CD4-positive, alpha-beta T cell (primary cell): ENCODE data around the gene MANEAL. TPM values are rescaled to one million over a fixed set of nuclear protein-coding genes. Genes with fewer than 3 reads are reported as not detected.

ENCODE experiments used
- ATAC-seq: fragments of 200-7000 bp; cut with Tn5 transposase; one replicate; pipeline ENCODE4 v1.10.0; 2022; ENCODE audit warnings: mild to moderate bottlenecking; ENCODE audit not compliant: poor library complexity
- CTCF ChIA-PET: fragments of 350-600 bp; sonication (Branson Sonifier 250); formaldehyde crosslinking; loops from one replicate; lab custom pipeline; 2021; ENCODE audit warnings: antibody characterized with exemption, inconsistent platforms; lab: Charles Lee
- POLR2A ChIA-PET: fragments of 350-600 bp; sonication (Branson Sonifier 250); formaldehyde crosslinking; loops from one replicate; lab custom pipeline; 2021; ENCODE audit warnings: antibody characterized with exemption, inconsistent platforms; lab: Charles Lee
- DNase-seq, 14 experiments: peaks; one replicate each; pipeline ENCODE4 v3.0.0-alpha.2; 2013 to 2020; ENCODE audit warnings: mixed read lengths in 2 of 14
- H3K27ac ChIP-seq, 2 donors: one replicate each; pipeline versions ENCODE4 v1.5.1 to v1.7.0; 2013; ENCODE audit warnings: low read length in 2 of 2, low read depth in 1 of 2, mild to moderate bottlenecking in 1 of 2
- H3K27me3 ChIP-seq, 2 experiments: 1 replicate in 1 of 2; 2 replicates in 1 of 2; pipeline versions ENCODE4 v1.6.1 to v1.7.0; 2013; ENCODE audit warnings: low read length in 2 of 2, control low read depth in 1 of 2, mild to moderate bottlenecking in 1 of 2, moderate library complexity in 1 of 2; ENCODE audit not compliant: insufficient read depth in 2 of 2, control insufficient read depth in 1 of 2
- H3K36me3 ChIP-seq: one replicate; pipeline ENCODE4 v1.6.1; 2013; ENCODE audit warnings: low read length, control low read depth; ENCODE audit not compliant: insufficient read depth
- H3K4me1 ChIP-seq: one replicate; pipeline ENCODE4 v1.6.1; 2013; ENCODE audit warnings: low read length, control low read depth; ENCODE audit not compliant: insufficient read depth
- H3K4me3 ChIP-seq: one replicate; pipeline ENCODE4 v1.5.1; 2013; ENCODE audit warnings: mild to moderate bottlenecking, low read length, moderate library complexity
- H3K9me3 ChIP-seq, 2 experiments: 1 replicate in 1 of 2; 2 replicates in 1 of 2; pipeline versions ENCODE4 v1.6.1 to v1.7.0; 2013; ENCODE audit warnings: low read length in 2 of 2, mild to moderate bottlenecking in 2 of 2, control low read depth in 1 of 2, moderate library complexity in 1 of 2; ENCODE audit not compliant: control insufficient read depth in 1 of 2, insufficient read depth in 1 of 2
- H3K27ac Mint-ChIP-seq: one replicate; pipeline ENCODE4 v1.8.0; 2020; ENCODE audit warnings: mixed read lengths
- H3K27me3 Mint-ChIP-seq: one replicate; pipeline ENCODE4 v1.8.0; 2021; ENCODE audit warnings: mixed read lengths
- H3K36me3 Mint-ChIP-seq: one replicate; pipeline ENCODE4 v1.8.0; 2021; ENCODE audit warnings: low read depth, mixed read lengths
- H3K4me1 Mint-ChIP-seq: one replicate; pipeline ENCODE4 v1.8.0; 2021; ENCODE audit warnings: low read depth, mixed read lengths
- H3K4me3 Mint-ChIP-seq: one replicate; pipeline ENCODE4 v1.8.0; 2020; ENCODE audit warnings: mild to moderate bottlenecking, mixed read lengths
- H3K9me3 Mint-ChIP-seq: one replicate; pipeline ENCODE4 v1.8.0; 2020; ENCODE audit warnings: mixed read lengths
- intact Hi-C, 2 experiments: fragments of 100-400 bp; cut with DNase I in 1 of 2; cut with micrococcal nuclease in 1 of 2; formaldehyde crosslinking; loops; one replicate each; pipeline versions ENCODE4 v1.15.1 to v1.9.0; 2023 to 2025; cut with DNase I, micrococcal nuclease
- total RNA-seq, 174 experiments: library from RNA in 2 of 174; stranded (reverse) in 2 of 174; gene quantifications; one replicate each; pipeline ENCODE4 v1.2.3 and lab custom pipeline; 2021 to 2026
- TF ChIP-seq, protein P1 (sequence below): fragments of 200-600 bp; IDR thresholded peaks from one replicate; pipeline ENCODE4 v1.8.0; 2022; ENCODE audit warnings: antibody characterized with exemption, mild to moderate bottlenecking

MANEAL gene
- total RNA-seq, 2 experiments from 2014 or later: 0.33 to 0.53 TPM

DNA sequence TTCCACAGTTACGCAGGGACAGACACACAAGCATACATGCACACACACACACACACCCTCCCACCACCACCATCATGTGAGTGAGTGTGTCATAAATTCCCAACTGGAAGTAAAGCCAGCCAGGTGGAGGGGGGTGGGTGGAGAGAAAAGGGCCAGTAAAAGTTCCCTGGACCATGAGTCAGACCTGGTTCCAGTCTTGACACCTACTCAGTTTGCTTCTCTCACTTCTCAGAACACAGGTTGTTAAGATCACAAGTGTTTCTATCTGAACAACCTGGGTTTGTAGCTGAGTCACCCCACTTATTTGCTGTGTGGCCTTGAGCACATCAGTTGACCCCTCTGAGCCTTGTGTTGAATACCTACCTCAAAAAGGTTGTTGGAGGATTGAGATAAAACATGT is 38.4 kb upstream of the MANEAL start:
- POLR2A ChIA-PET: no interaction called here
- ATAC-seq: no peak

DNA sequence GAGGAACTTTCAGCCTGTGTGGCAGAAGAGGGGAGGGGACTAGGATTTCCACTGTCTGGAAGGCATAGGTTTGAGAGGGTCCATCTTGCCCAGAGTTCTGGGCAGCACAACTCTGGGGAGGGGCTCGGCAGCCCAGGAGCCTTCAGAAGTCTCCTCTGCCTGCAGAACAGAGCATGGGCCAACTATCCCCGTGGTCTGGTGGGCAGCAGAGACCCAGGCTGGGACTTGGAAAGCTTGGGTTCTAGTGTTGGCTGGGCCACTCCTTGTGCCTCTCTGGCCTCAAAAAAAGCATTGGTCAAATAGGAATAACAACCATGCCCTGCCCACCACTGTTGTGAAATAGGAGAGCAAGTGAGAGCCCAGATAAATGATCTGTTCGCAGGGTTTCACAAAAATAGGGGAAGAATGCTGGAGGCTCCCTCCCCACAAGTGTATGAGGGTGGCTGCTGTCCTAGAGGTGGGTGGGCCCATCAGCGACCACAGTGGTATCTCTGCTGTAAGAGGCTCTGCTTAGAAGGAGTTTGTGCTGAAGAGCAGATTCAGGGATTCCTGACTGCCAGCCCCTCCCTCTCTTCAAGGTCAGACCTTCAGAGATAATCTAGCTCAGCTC is 37.6 kb upstream of the MANEAL start:
- Mint-ChIP-seq H3K27me3 (peaks cover 35% of the 10 kb centered on the region), H3K4me1 (peaks cover 4% of the 10 kb centered on the region), H3K27ac (no peak overlapping the region), H3K4me3 (no peak overlapping the region), H3K36me3 (no peaks in the 10 kb centered on the region), H3K9me3 (no peaks in the 10 kb centered on the region)
- ChIA-PET CTCF (no interaction called here), POLR2A (no interaction called here)
- Histone ChIP-seq H3K27me3 (peaks cover 32 to 68% of the 10 kb centered on the region in 2 experiments), H3K4me1 (peaks cover 12% of the 10 kb centered on the region), H3K27ac (no peak overlapping the region), H3K4me3 (no peak overlapping the region), H3K36me3 (no peaks in the 10 kb centered on the region), H3K9me3 (peaks cover 0 to 12% of the 10 kb centered on the region in 2 experiments)
- TF ChIP-seq, protein P1, sequence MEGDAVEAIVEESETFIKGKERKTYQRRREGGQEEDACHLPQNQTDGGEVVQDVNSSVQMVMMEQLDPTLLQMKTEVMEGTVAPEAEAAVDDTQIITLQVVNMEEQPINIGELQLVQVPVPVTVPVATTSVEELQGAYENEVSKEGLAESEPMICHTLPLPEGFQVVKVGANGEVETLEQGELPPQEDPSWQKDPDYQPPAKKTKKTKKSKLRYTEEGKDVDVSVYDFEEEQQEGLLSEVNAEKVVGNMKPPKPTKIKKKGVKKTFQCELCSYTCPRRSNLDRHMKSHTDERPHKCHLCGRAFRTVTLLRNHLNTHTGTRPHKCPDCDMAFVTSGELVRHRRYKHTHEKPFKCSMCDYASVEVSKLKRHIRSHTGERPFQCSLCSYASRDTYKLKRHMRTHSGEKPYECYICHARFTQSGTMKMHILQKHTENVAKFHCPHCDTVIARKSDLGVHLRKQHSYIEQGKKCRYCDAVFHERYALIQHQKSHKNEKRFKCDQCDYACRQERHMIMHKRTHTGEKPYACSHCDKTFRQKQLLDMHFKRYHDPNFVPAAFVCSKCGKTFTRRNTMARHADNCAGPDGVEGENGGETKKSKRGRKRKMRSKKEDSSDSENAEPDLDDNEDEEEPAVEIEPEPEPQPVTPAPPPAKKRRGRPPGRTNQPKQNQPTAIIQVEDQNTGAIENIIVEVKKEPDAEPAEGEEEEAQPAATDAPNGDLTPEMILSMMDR: no peak
- DNase-seq: no peak
- intact Hi-C loops: no loop called here
- no peak for ATAC-seq

More for the DNA sequence above, 38.4 kb upstream of the MANEAL start:
- Mint-ChIP-seq H3K27me3 (peaks cover 38% of the 10 kb centered on the region), H3K4me1 (peaks cover 4% of the 10 kb centered on the region), H3K9me3 (no peaks in the 10 kb centered on the region), H3K36me3 (no peaks in the 10 kb centered on the region), H3K4me3 (no peak overlapping the region), H3K27ac (no peak overlapping the region)
- TF ChIP-seq, protein P1: no peak
- Histone ChIP-seq H3K27me3 (peaks cover 36 to 72% of the 10 kb centered on the region in 2 experiments), H3K36me3 (no peaks in the 10 kb centered on the region), H3K4me3 (no peak overlapping the region), H3K9me3 (peaks cover 0 to 12% of the 10 kb centered on the region in 2 experiments), H3K4me1 (peaks cover 12% of the 10 kb centered on the region), H3K27ac (no peak overlapping the region)
- intact Hi-C loops: no loop called here
- DNase-seq: no peak
- CTCF ChIA-PET: no interaction called here

DNA sequence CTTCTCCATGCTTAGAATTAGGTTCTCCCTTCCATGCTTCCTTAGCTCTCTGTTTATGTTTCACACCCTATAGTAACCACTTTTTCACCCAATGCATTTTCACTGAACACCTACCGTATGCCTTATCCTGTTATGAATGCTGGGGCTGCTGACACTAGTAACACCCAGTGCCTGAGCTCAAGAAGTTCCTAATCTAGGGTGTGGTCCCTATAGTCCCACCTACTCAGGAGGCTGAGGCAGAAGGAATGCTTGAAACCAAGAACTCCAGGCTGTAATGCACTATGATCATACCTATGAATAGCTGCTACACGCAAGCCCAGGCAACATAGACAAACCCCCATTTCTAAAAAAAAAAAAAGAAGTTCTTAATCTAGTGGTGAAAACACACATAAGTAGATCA is 34.2 kb upstream of the MANEAL start:
- Mint-ChIP-seq H3K36me3 (no peaks in the 10 kb centered on the region), H3K9me3 (no peaks in the 10 kb centered on the region), H3K27me3 (peaks cover 45% of the 10 kb centered on the region), H3K4me1 (no peaks in the 10 kb centered on the region), H3K27ac (no peak overlapping the region), H3K4me3 (no peak overlapping the region)
- CTCF ChIA-PET: no interaction called here
- Histone ChIP-seq H3K4me1 (no peaks in the 10 kb centered on the region), H3K36me3 (no peaks in the 10 kb centered on the region), H3K4me3 (no peak overlapping the region), H3K9me3 (peaks cover 0 to 17% of the 10 kb centered on the region in 2 experiments), H3K27ac (no peak overlapping the region), H3K27me3 (peaks cover 44 to 71% of the 10 kb centered on the region in 2 experiments)
- ATAC-seq (no peak), DNase-seq (no peak)
- intact Hi-C loops: no loop called here
- POLR2A ChIA-PET: no interaction called here
- TF ChIP-seq, protein P1: no peak
